ENCODE measurements around the gene HPN. TPM values are rescaled to one million over a fixed set of nuclear protein-coding genes. Genes with fewer than 3 reads are reported as not detected.

Gene HPN
- total and polyA plus RNA-seq, 9 donors = 0.42 to 21.1 (median 2.9) TPM; not detected in 1

DNA sequence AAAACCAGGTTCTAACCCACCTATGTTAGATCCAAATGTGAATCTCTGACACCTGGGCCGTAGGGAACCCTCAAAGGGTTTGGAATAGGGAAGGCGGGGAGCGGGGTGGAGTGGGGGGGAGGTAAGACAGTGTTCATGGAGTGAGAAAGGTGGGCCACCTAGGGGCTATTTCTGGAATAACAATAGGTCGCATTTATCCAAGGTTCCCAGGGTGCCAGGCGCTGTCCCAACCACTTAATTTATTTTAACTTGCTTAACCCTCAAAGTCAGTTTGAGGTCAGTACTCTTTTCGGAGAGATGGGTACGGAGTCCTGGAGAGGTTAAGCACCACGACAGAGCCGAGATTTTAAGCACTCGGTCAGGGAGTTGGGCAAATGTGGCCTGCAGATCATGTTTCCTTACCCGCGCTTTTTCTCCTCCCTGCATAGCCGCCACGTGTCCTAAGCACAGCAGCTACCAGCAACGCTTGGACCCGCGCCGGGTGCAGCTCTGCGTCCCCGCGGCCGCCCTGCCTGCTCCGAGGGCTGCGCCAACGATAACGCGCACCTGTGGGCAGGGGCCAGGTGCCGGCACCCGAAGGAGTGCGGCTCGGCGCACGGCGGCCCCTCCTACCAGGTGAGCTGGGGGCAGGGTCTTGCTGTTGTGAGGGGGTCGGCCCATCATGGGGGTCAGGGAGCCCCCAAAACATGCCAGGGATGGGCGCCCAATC, 49.1 kb downstream of the HPN start:
- TF ChIP-seq, protein P1, sequence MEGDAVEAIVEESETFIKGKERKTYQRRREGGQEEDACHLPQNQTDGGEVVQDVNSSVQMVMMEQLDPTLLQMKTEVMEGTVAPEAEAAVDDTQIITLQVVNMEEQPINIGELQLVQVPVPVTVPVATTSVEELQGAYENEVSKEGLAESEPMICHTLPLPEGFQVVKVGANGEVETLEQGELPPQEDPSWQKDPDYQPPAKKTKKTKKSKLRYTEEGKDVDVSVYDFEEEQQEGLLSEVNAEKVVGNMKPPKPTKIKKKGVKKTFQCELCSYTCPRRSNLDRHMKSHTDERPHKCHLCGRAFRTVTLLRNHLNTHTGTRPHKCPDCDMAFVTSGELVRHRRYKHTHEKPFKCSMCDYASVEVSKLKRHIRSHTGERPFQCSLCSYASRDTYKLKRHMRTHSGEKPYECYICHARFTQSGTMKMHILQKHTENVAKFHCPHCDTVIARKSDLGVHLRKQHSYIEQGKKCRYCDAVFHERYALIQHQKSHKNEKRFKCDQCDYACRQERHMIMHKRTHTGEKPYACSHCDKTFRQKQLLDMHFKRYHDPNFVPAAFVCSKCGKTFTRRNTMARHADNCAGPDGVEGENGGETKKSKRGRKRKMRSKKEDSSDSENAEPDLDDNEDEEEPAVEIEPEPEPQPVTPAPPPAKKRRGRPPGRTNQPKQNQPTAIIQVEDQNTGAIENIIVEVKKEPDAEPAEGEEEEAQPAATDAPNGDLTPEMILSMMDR (IDR thresholded peaks at IDR 0.05) = peak; percentile 14 to 49 (median 41)
- TF ChIP-seq EP300 (IDR thresholded peaks at IDR 0.05) = no peak
- Histone ChIP-seq H3K27me3 (no peaks in the 10 kb centered on the region), H3K4me1 (ENCODE audit: insufficient read depth) (no peaks in the 10 kb centered on the region), H3K27ac (no peak overlapping the region), H3K9me3 (no peaks in the 10 kb centered on the region), H3K36me3 (no peaks in the 10 kb centered on the region), H3K4me3 (no peak overlapping the region)
- DNase-seq = peak; percentile 36 to 65 (median 52)
- WGBS, 3 donors = 3 to 5% (median 4%) methylated on average over 36 of the region's 36 CpGs
- intact Hi-C loops (cut with DNase I) = loop anchor here in 3 of 4 donors (2.0 to 10.0 kb wide), 3 partner anchors 116 to 118 kb away; no protein-coding TSS in a partner anchor

DNA sequence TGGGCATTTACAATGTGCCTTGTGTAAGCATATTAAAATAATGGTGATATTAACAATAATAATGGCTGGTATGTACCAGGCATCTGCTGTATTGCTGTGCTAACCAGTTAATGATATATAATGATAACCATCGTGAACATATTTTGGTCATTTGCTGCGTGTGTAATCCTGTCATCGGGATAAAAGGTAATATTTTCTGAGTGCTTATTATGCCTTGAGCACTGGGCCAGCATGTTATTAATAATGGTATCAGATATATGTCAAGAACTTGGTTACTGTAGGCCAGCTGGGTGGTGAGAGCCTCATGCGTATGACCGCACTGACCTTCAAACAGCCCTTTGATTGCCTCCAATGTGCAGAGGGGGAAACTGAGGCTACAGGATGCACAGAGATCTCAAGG, 51.9 kb downstream of the HPN start:
- no peaks in the 10 kb centered on the region for H3K9me3 ChIP-seq
- 82 to 92% (median 87%) methylated on average over 5 of the region's 5 CpGs for WGBS, 3 donors
- TF ChIP-seq, protein P1 (IDR thresholded peaks at IDR 0.05) = no peak
- TF ChIP-seq POLR2A (IDR thresholded peaks at IDR 0.05) (no peak), EP300 (IDR thresholded peaks at IDR 0.05) (no peak)
- no peaks in the 10 kb centered on the region for H3K4me1 ChIP-seq (ENCODE audit: insufficient read depth)
- intact Hi-C loops (cut with DNase I) = loop anchor here in 2 of 4 donors (5.0 to 10.0 kb wide), 2 partner anchors 119 to 121 kb away; no protein-coding TSS in a partner anchor
- no peaks in the 10 kb centered on the region for H3K36me3 ChIP-seq
- no peak overlapping the region for H3K4me3 ChIP-seq
- no peak for DNase-seq
- H3K27ac ChIP-seq = no peak overlapping the region
- H3K27me3 ChIP-seq = no peaks in the 10 kb centered on the region

DNA sequence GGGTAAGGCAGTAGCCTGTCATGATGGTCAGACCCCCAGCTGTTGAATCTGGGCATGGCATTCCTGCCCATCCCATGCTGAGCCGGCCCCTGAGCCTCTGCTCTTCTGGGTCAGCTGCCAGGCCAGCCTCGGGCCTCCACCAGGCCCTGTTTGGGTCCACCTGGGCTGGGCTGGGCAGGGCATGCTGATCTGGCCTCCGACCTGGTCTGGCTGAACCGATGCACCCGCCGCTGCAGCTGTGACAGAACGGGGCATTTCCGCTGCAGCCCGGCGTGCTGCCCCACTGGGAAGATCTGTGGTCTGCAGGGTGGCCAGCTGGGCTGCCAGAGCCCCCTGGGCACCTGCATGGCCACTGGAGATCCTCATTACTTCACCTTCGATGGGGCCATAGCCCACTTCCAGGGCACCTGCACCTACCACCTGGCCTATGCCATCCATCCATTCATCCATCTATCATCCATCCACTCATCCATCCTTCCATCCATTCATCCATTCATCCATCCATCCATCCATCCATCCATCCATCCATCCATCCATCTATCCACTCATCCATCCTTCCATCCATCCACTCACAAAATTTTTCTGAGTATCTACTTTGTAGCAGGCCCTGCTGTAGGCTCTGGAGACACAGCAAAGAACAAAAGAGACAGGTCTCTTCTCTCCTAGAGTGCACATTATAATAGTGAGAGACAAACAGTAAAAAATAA, 52.6 kb downstream of the HPN start:
- no peak for DNase-seq
- intact Hi-C loops (cut with DNase I) = loop anchor here in 2 of 4 donors (5.0 to 10.0 kb wide), 2 partner anchors 119 to 122 kb away; no protein-coding TSS in a partner anchor
- no peak overlapping the region for H3K27ac ChIP-seq
- WGBS, 3 donors = 76 to 89% (median 84%) methylated on average over 11 of the region's 11 CpGs
- no peak overlapping the region for H3K4me3 ChIP-seq
- TF ChIP-seq POLR2A (IDR thresholded peaks at IDR 0.05) (no peak), EP300 (IDR thresholded peaks at IDR 0.05) (no peak)
- TF ChIP-seq, protein P1 (IDR thresholded peaks at IDR 0.05) = no peak
- no peaks in the 10 kb centered on the region for H3K36me3 ChIP-seq
- no peaks in the 10 kb centered on the region for H3K27me3 ChIP-seq
- H3K4me1 ChIP-seq (ENCODE audit: insufficient read depth) = no peaks in the 10 kb centered on the region
- H3K9me3 ChIP-seq = no peaks in the 10 kb centered on the region

DNA sequence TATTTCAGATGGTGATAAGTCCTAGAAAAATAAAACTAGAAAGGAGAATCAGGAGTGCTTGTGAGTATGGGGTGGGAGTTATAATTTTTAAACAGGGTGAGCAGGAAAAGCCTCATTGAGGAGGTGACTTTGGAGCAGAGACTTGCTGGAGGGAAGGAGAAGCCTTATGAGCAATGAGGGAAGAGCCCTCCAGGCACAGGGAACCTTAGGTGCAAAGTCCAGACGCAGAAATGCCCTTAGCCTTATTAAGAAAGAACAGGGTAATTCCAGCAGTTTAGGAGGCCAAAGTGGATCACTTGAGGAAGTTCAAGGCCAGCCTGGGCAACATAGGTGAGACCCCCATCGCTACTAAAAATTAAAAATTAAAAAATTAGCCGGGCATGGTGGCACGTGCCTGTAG, 53.1 kb downstream of the HPN start:
- H3K9me3 ChIP-seq = no peaks in the 10 kb centered on the region
- H3K27me3 ChIP-seq = no peaks in the 10 kb centered on the region
- DNase-seq = no peak
- H3K4me3 ChIP-seq = no peak overlapping the region
- no peak overlapping the region for H3K27ac ChIP-seq
- intact Hi-C loops (cut with DNase I) = loop anchor here in 2 of 4 donors (5.0 to 10.0 kb wide), 2 partner anchors 120 to 122 kb away; no protein-coding TSS in a partner anchor
- WGBS, 3 donors = 78 to 86% (median 84%) methylated on average over 4 of the region's 4 CpGs
- H3K36me3 ChIP-seq = no peaks in the 10 kb centered on the region
- TF ChIP-seq, protein P1 (IDR thresholded peaks at IDR 0.05) = no peak
- TF ChIP-seq EP300 (IDR thresholded peaks at IDR 0.05) (no peak), POLR2A (IDR thresholded peaks at IDR 0.05) (no peak)
- H3K4me1 ChIP-seq (ENCODE audit: insufficient read depth) = no peaks in the 10 kb centered on the region
